Heart right ventricle (tissue), 16 donors: ENCODE data around the gene SETDB1. TPM values are rescaled to one million over a fixed set of nuclear protein-coding genes. Genes with fewer than 3 reads are reported as not detected.
"Not testable (repeated sequence)": the region's sequence is repeated elsewhere in the genome, so short reads cannot be mapped to it uniquely, and the experiment has no call there.

Experiments used
- ATAC-seq, 8 donors: fragments of 200-7000 bp; cut with Tn5 transposase; one replicate each; pipeline ENCODE4 v1.9.1; 2020; ENCODE audit warnings: mild to moderate bottlenecking in 8 of 8, moderate library complexity in 8 of 8, moderate number of reproducible peaks in 1 of 8
- DNase-seq, 2 donors: peaks; one replicate each; pipeline ENCODE4 v3.0.0-alpha.2; 2020
- H3K27ac ChIP-seq, 10 donors: fragments of 200-600 bp; sonication (generic) in 2 of 10; one replicate each; pipeline versions ENCODE4 v1.5.0 to v1.8.0; 2020 to 2022; ENCODE audit warnings: mild to moderate bottlenecking in 3 of 10
- H3K27me3 ChIP-seq, 7 donors: fragments of 200-600 bp; one replicate each; pipeline ENCODE4 v1.8.0; 2021 to 2022; ENCODE audit warnings: mild to moderate bottlenecking in 2 of 7
- H3K36me3 ChIP-seq, 9 donors: fragments of 200-600 bp; sonication (generic) in 1 of 9; one replicate each; pipeline versions ENCODE4 v1.5.0 to v1.8.0; 2020 to 2022; ENCODE audit warnings: mild to moderate bottlenecking in 2 of 9
- H3K4me1 ChIP-seq, 9 donors: fragments of 200-600 bp; sonication (generic) in 1 of 9; one replicate each; pipeline versions ENCODE4 v1.5.0 to v1.8.0; 2020 to 2022; ENCODE audit warnings: mild to moderate bottlenecking in 4 of 9
- H3K4me3 ChIP-seq, 10 donors: fragments of 200-600 bp; sonication (generic) in 2 of 10; one replicate each; pipeline versions ENCODE4 v1.5.0 to v1.8.0; 2020 to 2022; ENCODE audit warnings: mild to moderate bottlenecking in 7 of 10, moderate library complexity in 2 of 10
- H3K9me3 ChIP-seq, 11 donors: fragments of 200-600 bp in 10 of 11; sonication (generic) in 2 of 11; one replicate each; pipeline versions ENCODE4 v1.5.0 to v1.8.0; 2013 to 2022; ENCODE audit warnings: mild to moderate bottlenecking in 2 of 11, control low read depth in 1 of 11, moderate library complexity in 1 of 11
- WGBS, 2 donors: extraction: QIAGEN DNeasy Blood & Tissue Kit; methylation state at CpG; one replicate each; pipeline ENCODE4 v1.1.7; 2013; ENCODE audit warnings: inconsistent platforms in 1 of 2; 5-methylcytosine and 5-hydroxymethylcytosine counted together
- intact Hi-C, 10 donors: fragments of 100-400 bp; cut with DNase I; formaldehyde crosslinking; loops; one replicate each; pipeline versions ENCODE4 v1.11.1 to v1.14.2; 2022
- long read RNA-seq, 3 donors: library from polyadenylated mRNA; unstranded; transcript quantifications; one replicate each; pipeline ENCODE4 v2.0.0, GENCODE V29; 2020 to 2021
- polyA plus RNA-seq, 2 donors: library from polyadenylated mRNA; stranded (reverse); fragments of 200-250 nt; gene quantifications; one replicate each; pipeline ENCODE4 v1.2.3, GENCODE V29; 2013
- total RNA-seq, 10 donors: library from RNA; stranded (reverse); fragmentation: NEBNext Ultra II Directional in 3 of 10; extraction: Animal tissue kit (Norgen Biotek cat#: 25700) in 3 of 10; gene quantifications; one replicate each; pipeline versions ENCODE4 v1.2.1 to v1.2.4, GENCODE V29; 2021 to 2023
- TF ChIP-seq, protein P1 (sequence below), 9 donors: fragments of 200-600 bp; sonication (generic) in 2 of 9; IDR thresholded peaks; one replicate each; pipeline versions ENCODE4 v1.5.0 to v1.8.0; 2021 to 2022; ENCODE audit warnings: antibody characterized with exemption in 9 of 9, mild to moderate bottlenecking in 5 of 9, moderate library complexity in 1 of 9
- donor health status: Arrhythmogenic right ventricular cardiomyopathy.
- donor health status: ischemic (EF 13 %, LVEDD 7.1; RV severe dilation, severe dysfunction).
- donor health status: healthy with polysubstance abuse.
- donor health status: DM: no; HTN: yes; CAD: no.
- donor health status: DM: no; HTN: no; CAD: no.
- donor health status: ischemic (EF 25% LVEDD 6.9; RV normal size, moderate dysfunction).
- donor health status: ischemic (EF 25% LVEDD 5.7; RV mildly dilated, moderate dysfunction).
- donor health status: healthy.
- donor health status: DM: yes; HTN: yes; CAD: no.
- donor health status: Ischemic cardiomyopathy.
- donor health status: ischemic (EF 35%, LVEDD 5.7; RV mildly dilated, moderate dysfunction).
- donor health status: nonischemic (EF 11% LVEDD 7.7; RV severe dilation, severe dysfunction).
- donor health status: DM: yes; HTN: yes; CAD: no.
- donor health status: PGD.
- donor health status: ischemic (EF 29% LVEDD 5.4; RV normal size, mild dysfunction).
- donor health status: nonischemic (EF 23%, LVEDD 6.1; RV moderate dilation, normal function).

The SETDB1 gene
- total RNA-seq = 10 to 100 TPM; 14.5 to 23.8 (median 17.6) TPM
- 10 to 100 TPM in 1 of 2 donors, 1 to 10 TPM in 1; 9.1 to 20.9 TPM for polyA plus RNA-seq
- long read RNA-seq, donor 1, partial matches to known transcripts = 6 of 11 reads
- long read RNA-seq, donor 1, other reads (novel, unspliced or antisense) = 5 of 11 reads
- long read RNA-seq, donor 2, partial matches to known transcripts = 3 of 4 reads
- long read RNA-seq, donor 2, other reads (novel, unspliced or antisense) = 0 of 4 reads
- long read RNA-seq, donor 3, full-length matches to known transcripts = 2 of 17 reads
- long read RNA-seq, donor 3, partial matches to known transcripts = 6 of 17 reads
- long read RNA-seq, donor 3, other reads (novel, unspliced or antisense) = 9 of 17 reads

DNA sequence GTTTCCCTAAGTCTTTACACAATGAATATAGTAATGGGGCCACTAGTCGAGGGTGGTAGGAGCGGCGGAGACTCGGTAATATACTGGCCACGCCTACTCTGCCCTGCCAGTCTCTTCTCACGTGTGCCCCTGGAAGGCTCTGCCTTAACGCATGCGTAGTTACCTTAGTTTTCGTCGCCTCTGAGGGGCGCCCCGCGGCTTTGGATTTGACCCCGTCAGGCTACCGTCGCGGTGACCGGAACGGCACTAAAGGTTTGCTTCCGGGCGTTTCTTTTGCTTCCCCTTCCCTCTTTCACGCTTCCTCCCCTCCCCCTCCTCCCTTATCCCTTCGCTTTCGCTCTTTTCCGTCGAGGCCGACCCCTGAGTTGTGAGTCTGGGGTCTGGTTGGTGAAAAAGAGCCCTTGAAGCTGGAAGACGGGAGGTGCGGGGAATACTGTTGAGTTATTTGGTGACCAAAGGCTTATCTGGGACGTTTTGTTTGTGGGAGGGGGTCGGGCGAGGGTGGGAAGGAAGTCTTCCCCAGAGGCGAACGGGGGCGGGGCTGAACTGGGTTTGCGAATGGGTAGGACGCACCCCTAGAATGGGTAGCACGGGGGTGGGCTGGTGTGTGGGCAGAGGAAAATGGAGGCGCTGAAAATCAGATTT, at the start of gene SETDB1:
TSS of gene SETDB1 (plus strand) at position 267 of the 645 bp plus-strand sequence. CDS start 1,352 bp downstream, outside the sequence.
- intact Hi-C loops = loop anchor here in 6 of 10 donors (2.0 to 10.0 kb wide), 6 partner anchors 46 to 221 kb away; partner anchors contain the start of genes ARNT (in 3 of the 6) and CERS2 (in 3 of the 6)
- peaks cover 0 to 41% (median 29%) of the 10 kb centered on the region in 9 donors for H3K36me3 ChIP-seq
- peak within 1 kb of the TSS; percentile 49 to 81 (median 70) for H3K4me3 ChIP-seq
- 1% methylated on average over 39 of the region's 39 CpGs for WGBS, 2 donors
- H3K27me3 ChIP-seq = no peaks in the 10 kb centered on the region
- ATAC-seq (peak; percentile 98 to 99 (median 99)), DNase-seq (peak; percentile 93 to 96)
- TF ChIP-seq, protein P1, sequence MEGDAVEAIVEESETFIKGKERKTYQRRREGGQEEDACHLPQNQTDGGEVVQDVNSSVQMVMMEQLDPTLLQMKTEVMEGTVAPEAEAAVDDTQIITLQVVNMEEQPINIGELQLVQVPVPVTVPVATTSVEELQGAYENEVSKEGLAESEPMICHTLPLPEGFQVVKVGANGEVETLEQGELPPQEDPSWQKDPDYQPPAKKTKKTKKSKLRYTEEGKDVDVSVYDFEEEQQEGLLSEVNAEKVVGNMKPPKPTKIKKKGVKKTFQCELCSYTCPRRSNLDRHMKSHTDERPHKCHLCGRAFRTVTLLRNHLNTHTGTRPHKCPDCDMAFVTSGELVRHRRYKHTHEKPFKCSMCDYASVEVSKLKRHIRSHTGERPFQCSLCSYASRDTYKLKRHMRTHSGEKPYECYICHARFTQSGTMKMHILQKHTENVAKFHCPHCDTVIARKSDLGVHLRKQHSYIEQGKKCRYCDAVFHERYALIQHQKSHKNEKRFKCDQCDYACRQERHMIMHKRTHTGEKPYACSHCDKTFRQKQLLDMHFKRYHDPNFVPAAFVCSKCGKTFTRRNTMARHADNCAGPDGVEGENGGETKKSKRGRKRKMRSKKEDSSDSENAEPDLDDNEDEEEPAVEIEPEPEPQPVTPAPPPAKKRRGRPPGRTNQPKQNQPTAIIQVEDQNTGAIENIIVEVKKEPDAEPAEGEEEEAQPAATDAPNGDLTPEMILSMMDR (IDR thresholded peaks at IDR 0.05) = peak in 6 of 9 donors; percentile 7 to 33 (median 20)
- peaks cover 0 to 11% (median 0%) of the 10 kb centered on the region in 11 donors for H3K9me3 ChIP-seq
- peak within 1 kb of the TSS in 9 of 10 donors; percentile 57 to 93 (median 83) for H3K27ac ChIP-seq
- peaks cover 0 to 31% (median 10%) of the 10 kb centered on the region in 9 donors for H3K4me1 ChIP-seq

DNA sequence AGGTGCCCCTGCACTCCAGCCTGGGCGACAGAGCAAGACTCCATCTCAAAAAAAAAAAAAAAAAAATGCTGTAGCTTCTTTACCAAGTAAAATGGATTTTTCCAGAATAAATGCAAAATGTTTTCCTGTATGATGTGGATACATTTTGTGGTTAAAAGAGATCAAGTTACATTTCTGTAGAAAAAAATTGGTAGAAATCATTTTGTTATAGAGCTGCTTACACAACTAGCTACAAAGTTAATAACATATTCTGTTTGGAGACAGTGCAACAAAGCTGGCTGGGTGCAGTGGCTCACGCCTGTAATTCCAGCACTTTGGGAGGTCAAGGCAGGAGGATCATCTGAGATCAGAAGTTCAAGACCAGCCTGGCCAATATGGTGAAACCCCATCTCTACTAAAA, 47.2 kb upstream of the SETDB1 start:
- 86 to 95% methylated on average over 2 of the region's 2 CpGs for WGBS, 2 donors
- intact Hi-C loops = loop anchor here in 5 of 10 donors (2.0 to 10.0 kb wide), 6 partner anchors 43 to 98 kb away; partner anchors contain the start of genes SETDB1 (in 3 of the 5) and CERS2 (in 2 of the 5)

DNA sequence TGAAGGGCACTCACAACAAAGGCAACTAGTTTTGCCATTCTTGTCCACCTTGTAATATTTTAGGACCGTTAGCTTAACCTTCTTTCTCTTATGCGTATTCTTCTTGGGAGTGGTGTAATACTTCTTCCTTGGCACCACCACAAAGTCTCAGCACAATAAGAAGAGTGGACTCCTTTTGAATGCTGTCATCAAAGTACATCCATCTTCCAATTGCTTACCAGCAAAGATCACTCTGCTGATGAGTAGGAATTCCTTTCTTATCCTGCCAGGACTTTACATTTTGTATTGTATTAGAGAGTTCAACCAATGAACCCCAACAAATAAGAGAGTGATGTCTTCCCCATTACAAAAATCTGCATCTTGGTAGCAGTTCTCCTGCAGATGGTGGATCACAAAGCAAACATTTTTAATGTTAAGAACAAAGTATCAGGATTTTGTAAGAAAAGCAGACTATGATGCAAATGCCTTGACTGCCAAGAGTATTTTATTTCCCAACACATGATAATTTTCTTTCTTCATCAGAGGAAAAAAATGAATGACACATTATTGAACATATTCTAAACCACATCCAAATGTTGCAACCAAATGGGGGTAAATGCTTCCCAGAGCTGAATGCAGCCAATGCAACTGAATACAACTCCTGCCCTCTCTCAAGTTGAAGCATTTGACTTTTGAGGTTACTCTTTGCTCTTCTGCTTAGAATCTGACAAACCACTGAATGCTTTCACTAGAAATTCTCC, 44.7 kb upstream of the SETDB1 start:
- no peak for DNase-seq
- no peak overlapping the region for H3K4me3 ChIP-seq
- WGBS, 2 donors = 72 to 76% methylated on average over 2 of the region's 2 CpGs
- peak in 2 of 8 donors; percentile 28 to 75 for ATAC-seq
- TF ChIP-seq, protein P1 (IDR thresholded peaks at IDR 0.05) = no peak
- H3K27ac ChIP-seq = peak overlapping the region in 5 of 10 donors; percentile 20 to 75 (median 58)
- H3K36me3 ChIP-seq = no peaks in the 10 kb centered on the region
- intact Hi-C loops = no loop called here
- no peaks in the 10 kb centered on the region for H3K9me3 ChIP-seq
- H3K27me3 ChIP-seq = no peaks in the 10 kb centered on the region
- peaks cover 0 to 28% (median 3%) of the 10 kb centered on the region in 9 donors for H3K4me1 ChIP-seq

More for the DNA sequence above, 47.2 kb upstream of the SETDB1 start:
- H3K27me3 ChIP-seq, H3K9me3 ChIP-seq, ATAC-seq, H3K36me3 ChIP-seq, H3K27ac ChIP-seq, H3K4me3 ChIP-seq, DNase-seq: not testable (repeated sequence)
- peaks cover 0 to 45% (median 18%) of the 10 kb centered on the region in 9 donors for H3K4me1 ChIP-seq

DNA sequence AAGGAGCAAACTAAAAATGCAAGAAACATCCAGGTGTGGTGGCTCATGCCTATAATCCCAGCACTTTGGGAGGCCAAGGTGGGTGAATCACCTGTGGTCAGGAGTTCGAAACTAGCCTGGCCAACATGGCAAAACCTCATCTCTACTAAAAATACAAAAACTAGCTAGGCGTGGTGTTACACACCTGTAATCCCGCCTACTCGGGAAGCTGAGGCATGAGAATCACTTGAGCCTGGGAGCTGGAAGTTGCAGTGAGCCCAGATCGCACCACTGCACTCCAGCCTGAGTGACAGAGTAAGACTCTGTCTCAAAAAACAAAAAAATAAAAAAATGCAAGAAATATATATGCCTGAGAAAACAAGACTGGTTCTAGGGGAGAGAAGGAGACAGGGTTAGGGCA, 43.0 kb upstream of the SETDB1 start:
- DNase-seq, H3K9me3 ChIP-seq, H3K36me3 ChIP-seq, ATAC-seq, H3K27me3 ChIP-seq, intact Hi-C loops, H3K27ac ChIP-seq, H3K4me3 ChIP-seq: not testable (repeated sequence)
- peaks cover 0 to 20% (median 0%) of the 10 kb centered on the region in 9 donors for H3K4me1 ChIP-seq
- WGBS, 2 donors = 93 to 94% methylated on average over 5 of the region's 5 CpGs

DNA sequence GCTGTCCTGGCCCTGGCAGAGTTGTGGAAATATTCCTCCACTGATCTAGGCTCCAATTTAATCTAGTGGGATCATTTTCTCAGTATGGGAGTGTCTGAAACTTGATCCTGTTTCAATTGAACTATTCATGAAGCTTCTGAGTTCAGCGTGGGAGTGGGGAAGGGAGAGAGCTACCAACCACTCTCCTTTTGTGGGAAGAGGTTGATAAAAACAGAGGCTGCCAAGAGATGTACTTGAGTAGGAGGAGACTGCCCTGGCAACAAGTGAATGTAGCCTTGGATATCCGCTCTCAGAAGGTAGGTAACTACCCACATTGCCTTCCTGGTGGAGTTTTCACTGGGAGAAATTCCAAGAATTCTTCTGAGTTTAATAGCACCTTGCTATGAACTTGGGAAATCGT, 39.1 kb upstream of the SETDB1 start, which contains the start of gene CTXND2:
TSS of gene CTXND2 (plus strand) at position 119 of the 400 bp plus-strand sequence. CDS start 25,179 bp downstream, outside the sequence.
- 35 to 39% methylated on average over 3 of the region's 3 CpGs for WGBS, 2 donors
- Histone ChIP-seq H3K4me3 (no peak within 1 kb of the TSS), H3K27ac (no peak within 1 kb of the TSS), H3K9me3 (no peaks in the 10 kb centered on the region), H3K4me1 (peaks cover 0 to 2% (median 0%) of the 10 kb centered on the region in 9 donors), H3K27me3 (no peaks in the 10 kb centered on the region), H3K36me3 (no peaks in the 10 kb centered on the region)
- DNase-seq = no peak
- intact Hi-C loops = no loop called here
- TF ChIP-seq, protein P1 (IDR thresholded peaks at IDR 0.05) = no peak
- ATAC-seq = no peak
